OCI-M2 (cell line): ENCODE results near the gene PRND.
"Not testable (repeated sequence)": the region's sequence is repeated elsewhere in the genome, so short reads cannot be mapped to it uniquely, and the experiment has no call there.

ENCODE experiments used
- DNase-seq: peaks from one replicate; lab custom pipeline; 2025; ENCODE audit not compliant: unreplicated experiment; lab: John Stamatoyannopoulos, UW

The PRND gene

GRCh38 chr20:4708036-4708435 lies 13.7 kb upstream of the PRND start:
- no peak for DNase-seq

GRCh38 chr20:4708856-4709255 lies 12.9 kb upstream of the PRND start:
- no peak for DNase-seq

- no peak for DNase-seq
Observed at GRCh38 chr20:4709261-4710105, 12.2 kb upstream of the PRND start.

GRCh38 chr20:4710106-4710475 lies 11.6 kb upstream of the PRND start:
- no peak for DNase-seq

GRCh38 chr20:4711511-4711910 lies 10.2 kb upstream of the PRND start:
- DNase-seq, result no peak

- DNase-seq, result no peak
Observed at GRCh38 chr20:4713401-4713800, 8.3 kb upstream of the PRND start.

- DNase-seq, result no peak
Observed at GRCh38 chr20:4714818-4715217, 6.9 kb upstream of the PRND start.

- no peak for DNase-seq
Observed at GRCh38 chr20:4717816-4718570, 3.7 kb upstream of the PRND start.

GRCh38 chr20:4719190-4719589 lies 2.5 kb upstream of the PRND start:
- no peak for DNase-seq

- peak; percentile 18 for DNase-seq
Observed at GRCh38 chr20:4720041-4720976, 1.4 kb upstream of the PRND start.

- no peak for DNase-seq
Observed at GRCh38 chr20:4720977-4721349, 746 bp upstream of the PRND start.

GRCh38 chr20:4722571-4722970 lies 862 bp downstream of the PRND start:
- no peak for DNase-seq

GRCh38 chr20:4722993-4723392 lies 1.3 kb downstream of the PRND start:
- DNase-seq, result no peak

GRCh38 chr20:4723553-4723952 lies 1.8 kb downstream of the PRND start:
- DNase-seq, result not testable (repeated sequence)

GRCh38 chr20:4724459-4725262 lies 3.0 kb downstream of the PRND start:
- no peak for DNase-seq

- DNase-seq, result no peak
Observed at GRCh38 chr20:4725263-4725550, 3.5 kb downstream of the PRND start.

- DNase-seq, result no peak
Observed at GRCh38 chr20:4726710-4727397, 5.1 kb downstream of the PRND start.

- no peak for DNase-seq
Observed at GRCh38 chr20:4728120-4728760, 6.5 kb downstream of the PRND start.

- DNase-seq, result no peak
Observed at GRCh38 chr20:4729265-4729664, 7.6 kb downstream of the PRND start.

GRCh38 chr20:4730780-4731179 lies 9.1 kb downstream of the PRND start:
- DNase-seq, result no peak
